GM23248 (cell line): ENCODE measurements around the gene HMGN4. TPM values are rescaled to one million over a fixed set of nuclear protein-coding genes. Genes with fewer than 3 reads are reported as not detected.

ENCODE experiments used
- DNase-seq: peaks from one replicate; pipeline ENCODE4 v3.0.0-alpha.2; 2015
- H2AFZ ChIP-seq: fragments of 200-600 bp; sonication (generic); 2 replicates; pipeline ENCODE4 v1.6.1; 2016; ENCODE audit warnings: antibody characterized with exemption
- H3F3A ChIP-seq: fragments of 200-600 bp; sonication (generic); 2 replicates; pipeline ENCODE4 v1.6.1; 2016; ENCODE audit warnings: mild to moderate bottlenecking, antibody characterized with exemption, mixed run types; ENCODE audit not compliant: insufficient read depth
- H3K27ac ChIP-seq: fragments of 200-600 bp; sonication (generic); 2 replicates; pipeline ENCODE4 v1.5.1; 2016; ENCODE audit warnings: mild to moderate bottlenecking
- H3K27me3 ChIP-seq: fragments of 200-600 bp; sonication (generic); replicated peaks from 2 replicates; pipeline ENCODE4 v1.6.1; 2016; ENCODE audit warnings: mild to moderate bottlenecking; ENCODE audit not compliant: insufficient read depth
- H3K36me3 ChIP-seq: fragments of 200-600 bp; sonication (generic); 2 replicates; pipeline ENCODE4 v1.6.1; 2016; ENCODE audit warnings: low read depth, mild to moderate bottlenecking
- H3K4me1 ChIP-seq: fragments of 200-600 bp; sonication (generic); 2 replicates; pipeline ENCODE4 v1.6.1; 2016; ENCODE audit warnings: mild to moderate bottlenecking; ENCODE audit not compliant: insufficient read depth
- H3K4me2 ChIP-seq: fragments of 200-600 bp; sonication (generic); one replicate; pipeline ENCODE4 v1.6.1; 2016; ENCODE audit warnings: mild to moderate bottlenecking; ENCODE audit not compliant: unreplicated experiment
- H3K4me3 ChIP-seq: fragments of 200-600 bp; sonication (generic); 2 replicates; pipeline ENCODE4 v1.5.1; 2016; ENCODE audit warnings: mild to moderate bottlenecking
- H3K79me2 ChIP-seq: fragments of 200-600 bp; sonication (generic); 2 replicates; pipeline ENCODE4 v1.6.1; 2016; ENCODE audit warnings: mild to moderate bottlenecking; ENCODE audit not compliant: insufficient read depth
- H3K9ac ChIP-seq: fragments of 200-600 bp; sonication (generic); 2 replicates; pipeline ENCODE4 v1.6.1; 2016; ENCODE audit warnings: mild to moderate bottlenecking
- H3K9me2 ChIP-seq: fragments of 200-600 bp; sonication (generic); 2 replicates; pipeline ENCODE4 v1.6.1; 2016; ENCODE audit warnings: mixed run types, mild to moderate bottlenecking, moderate library complexity; ENCODE audit not compliant: insufficient read depth
- H3K9me3 ChIP-seq: fragments of 200-600 bp; sonication (generic); one replicate; pipeline ENCODE4 v1.6.1; 2017; ENCODE audit warnings: low read depth
- H4K20me1 ChIP-seq: fragments of 200-600 bp; sonication (generic); 2 replicates; pipeline ENCODE4 v1.6.0; 2016; ENCODE audit not compliant: insufficient read depth
- EZH2 ChIP-seq: fragments of 200-600 bp; sonication (generic); IDR thresholded peaks from 2 replicates; pipeline ENCODE4 v1.6.1; 2018; ENCODE audit warnings: antibody characterized with exemption, mild to moderate bottlenecking; ENCODE audit not compliant: insufficient read depth, poor library complexity, severe bottlenecking
- EZH2phosphoT487 ChIP-seq: fragments of 200-600 bp; sonication (generic); IDR thresholded peaks from 2 replicates; pipeline ENCODE4 v1.6.1; 2018; ENCODE audit warnings: antibody characterized with exemption, moderate library complexity, mild to moderate bottlenecking, low read depth; ENCODE audit not compliant: insufficient read depth
- WGBS, 2 experiments: methylation state at CpG; one replicate each; pipeline ENCODE4 v1.1.6; 2015 to 2017; ENCODE audit warnings: low lambda C conversion rate in 2 of 2, low coverage in 1 of 2; ENCODE audit errors: missing lambda C conversion rate in 2 of 2; 5-methylcytosine and 5-hydroxymethylcytosine counted together
- in situ Hi-C: fragments of 300-500 bp; cut with MboI; formaldehyde crosslinking; loops from 2 replicates; pipeline ENCODE4 v1.15.0; 2020
- polyA plus RNA-seq: library from polyadenylated mRNA; unstranded; fragments of >200 nt; fragmentation: Nextera tagmentation; extraction: Ambion mirVana; gene quantifications from 2 replicates; pipeline ENCODE4 v1.2.1, GENCODE V29; 2016
- total RNA-seq: library from RNA; depleted of rRNA; stranded (reverse); fragments of >200 nt; shearing (Covaris generic); gene quantifications from 2 replicates; pipeline ENCODE4 v1.2.3, GENCODE V29; 2014

The HMGN4 gene
- total and polyA plus RNA-seq, 2 experiments from 2014 or later: 67.1 to 87.2 TPM

DNA sequence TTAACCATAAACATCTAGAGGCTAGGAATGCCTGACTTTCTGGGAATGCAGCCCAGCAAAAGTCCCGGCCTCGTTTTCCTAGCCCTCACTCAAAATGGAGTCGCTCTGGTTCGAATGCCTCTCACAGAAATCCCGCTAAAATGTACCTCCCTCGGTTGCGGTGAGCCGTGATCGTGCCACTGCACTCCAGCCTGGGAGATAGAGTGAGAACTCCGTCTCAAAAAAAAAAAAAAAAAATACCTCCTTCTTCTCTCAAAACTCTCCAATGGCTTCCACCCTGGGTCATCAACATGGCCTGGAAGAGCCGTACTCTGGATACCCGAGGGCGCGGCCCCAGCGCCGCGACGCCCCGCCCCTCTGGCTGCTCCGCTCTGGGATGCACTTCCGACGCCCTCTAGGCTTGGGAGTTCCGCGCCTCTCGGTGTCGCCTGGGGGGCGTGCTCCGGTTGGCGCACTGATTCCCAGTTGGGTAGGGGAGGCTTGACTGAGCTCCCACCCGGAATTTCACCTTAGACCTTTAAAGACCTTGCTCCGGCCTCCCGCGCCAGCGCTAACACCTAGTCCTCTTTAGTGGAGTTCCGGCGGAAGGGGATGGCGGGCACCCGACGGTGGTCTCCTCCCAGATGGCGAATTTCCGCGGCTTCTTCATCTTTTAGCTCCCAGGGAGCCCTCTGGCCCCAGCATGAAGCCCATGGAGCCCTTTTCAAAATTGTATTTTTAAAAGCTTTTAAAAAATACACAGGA is 12.3 kb downstream of the HMGN4 start:
- H3K27me3 ChIP-seq: no peaks in the 10 kb centered on the region
- H2AFZ ChIP-seq: peak overlapping the region; percentile 95
- no peaks in the 10 kb centered on the region; the same call in 1 of the 2 replicates for H3K79me2 ChIP-seq
- H3K9me2 ChIP-seq: no peaks in the 10 kb centered on the region
- H3K36me3 ChIP-seq: peaks cover 16% of the 10 kb centered on the region
- no peak for TF ChIP-seq EZH2
- TF ChIP-seq EZH2phosphoT487: no peak
- peaks cover 16% of the 10 kb centered on the region for H3F3A ChIP-seq
- H4K20me1 ChIP-seq: no peaks in the 10 kb centered on the region
- H3K4me1 ChIP-seq: 0 out of 2 replicates have a peak, but pooled peaks cover 4% of the 10 kb centered on the region
- H3K27ac ChIP-seq: no peak overlapping the region
- H3K9me3 ChIP-seq: no peaks in the 10 kb centered on the region
- peak; percentile 75 for DNase-seq
- peak overlapping the region; percentile 77 for H3K4me3 ChIP-seq
- in situ Hi-C loops: no loop called here
- peak overlapping the region; percentile 56 for H3K9ac ChIP-seq
- WGBS, 2 experiments: 8 to 9% methylated on average over 42 of the region's 42 CpGs
- H3K4me2 ChIP-seq: peak overlapping the region; percentile 76

- in situ Hi-C loops: no loop called here
- H4K20me1 ChIP-seq: no peaks in the 10 kb centered on the region
These were observed 14.0 kb downstream of the HMGN4 start for GRCh38 chr6:26552205-26552604.

DNA sequence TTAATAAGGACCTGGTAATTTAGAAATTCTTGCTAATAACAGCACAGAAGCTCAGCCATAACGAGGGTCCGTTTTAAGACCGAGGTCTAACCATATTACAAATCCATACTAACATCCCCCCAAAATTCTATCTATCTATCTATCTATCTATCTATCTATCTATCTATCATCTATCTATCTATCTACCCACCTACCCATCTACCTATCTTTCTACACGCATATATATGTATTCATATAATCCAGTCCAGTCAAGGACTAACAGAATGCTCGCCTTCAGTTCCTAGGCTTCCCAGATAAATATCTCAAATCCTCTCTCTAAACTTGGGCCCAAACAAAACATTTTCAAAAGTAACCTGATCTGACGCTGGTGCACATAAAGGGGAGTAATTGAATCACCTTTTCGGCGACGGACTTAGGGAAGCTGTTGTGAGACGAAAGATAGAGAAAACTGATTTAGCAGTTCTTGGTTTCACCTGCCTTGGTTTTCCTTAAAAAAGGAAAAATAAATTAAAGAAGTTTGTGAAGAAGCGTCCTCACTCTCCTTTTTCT is 14.5 kb downstream of the HMGN4 start:
- H3K27me3 ChIP-seq: no peaks in the 10 kb centered on the region
- TF ChIP-seq EZH2 (no peak), EZH2phosphoT487 (no peak)

More at GRCh38 chr6:26552205-26552604, 14.0 kb downstream of the HMGN4 start:
- Histone ChIP-seq H3K9me2 (no peaks in the 10 kb centered on the region), H3F3A (peaks cover 33% of the 10 kb centered on the region), H2AFZ (no peak overlapping the region), H3K27ac (no peak overlapping the region), H3K4me2 (no peak overlapping the region), H3K9ac (no peak overlapping the region), H3K27me3 (no peaks in the 10 kb centered on the region), H3K4me1 (0 out of 2 replicates have a peak, but pooled peaks cover 8% of the 10 kb centered on the region), H3K9me3 (no peaks in the 10 kb centered on the region), H3K79me2 (no peaks in the 10 kb centered on the region), H3K36me3 (no peaks in the 10 kb centered on the region), H3K4me3 (0 out of 2 replicates have a peak overlapping the region, but pooled peaks have one; percentile 74)
- no peak for DNase-seq
- WGBS, 2 experiments: 94 to 96% methylated on average over 10 of the region's 10 CpGs
- TF ChIP-seq EZH2: no peak
- TF ChIP-seq EZH2phosphoT487: no peak

DNA sequence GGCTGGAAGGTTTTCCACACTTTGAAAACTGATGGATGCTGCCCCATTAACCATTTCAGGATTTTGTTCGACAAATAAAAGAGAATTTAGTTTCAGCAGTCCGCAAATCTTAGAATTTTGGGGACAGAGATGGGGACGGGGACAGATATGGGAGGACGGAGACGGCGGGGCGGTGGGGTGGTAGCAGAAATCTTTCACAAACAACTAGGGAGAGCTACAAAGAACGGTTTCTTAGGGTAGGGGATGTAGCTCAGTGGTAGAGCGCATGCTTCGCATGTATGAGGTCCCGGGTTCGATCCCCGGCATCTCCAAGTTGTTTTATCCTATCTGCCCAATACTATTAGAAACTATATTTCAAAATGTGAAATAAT is 15.1 kb downstream of the HMGN4 start:
- Histone ChIP-seq H3K9me3 (no peaks in the 10 kb centered on the region), H3K27me3 (no peaks in the 10 kb centered on the region), H3K4me1 (0 out of 2 replicates have a peak, but pooled peaks cover 8% of the 10 kb centered on the region), H4K20me1 (no peaks in the 10 kb centered on the region), H3K9me2 (no peaks in the 10 kb centered on the region), H2AFZ (peak overlapping the region; percentile 67), H3K36me3 (no peaks in the 10 kb centered on the region), H3F3A (peaks cover 42% of the 10 kb centered on the region), H3K9ac (peak overlapping the region; percentile 50), H3K4me2 (peak overlapping the region; percentile 78), H3K27ac (peak overlapping the region; percentile 71), H3K79me2 (no peaks in the 10 kb centered on the region), H3K4me3 (peak overlapping the region; percentile 74)
- in situ Hi-C loops: no loop called here
- peak; percentile 66 for DNase-seq
- 1 to 3% methylated on average over 13 of the region's 13 CpGs for WGBS, 2 experiments
- TF ChIP-seq EZH2phosphoT487 (no peak), EZH2 (no peak)

More for the DNA sequence above, 14.5 kb downstream of the HMGN4 start:
- 0 out of 2 replicates have a peak, but pooled peaks cover 8% of the 10 kb centered on the region for H3K4me1 ChIP-seq
- no peak for DNase-seq
- H2AFZ ChIP-seq: peak overlapping the region; percentile 67
- no peaks in the 10 kb centered on the region for H4K20me1 ChIP-seq
- H3K79me2 ChIP-seq: no peaks in the 10 kb centered on the region
- 54 to 58% methylated on average over 11 of the region's 11 CpGs for WGBS, 2 experiments
- no peaks in the 10 kb centered on the region for H3K9me2 ChIP-seq
- in situ Hi-C loops: no loop called here
- peak overlapping the region; percentile 78 for H3K4me2 ChIP-seq
- H3K9ac ChIP-seq: peak overlapping the region; percentile 50
- no peaks in the 10 kb centered on the region for H3K9me3 ChIP-seq
- H3K4me3 ChIP-seq: peak overlapping the region; percentile 74
- no peaks in the 10 kb centered on the region for H3K36me3 ChIP-seq
- peaks cover 38% of the 10 kb centered on the region for H3F3A ChIP-seq
- H3K27ac ChIP-seq: no peak overlapping the region
